ENCODE data around the gene CELF4. TPM values are rescaled to one million over a fixed set of nuclear protein-coding genes. Genes with fewer than 3 reads are reported as not detected.

The CELF4 gene
- total RNA-seq, 1 experiment from 2014 or later: not detected

DNA sequence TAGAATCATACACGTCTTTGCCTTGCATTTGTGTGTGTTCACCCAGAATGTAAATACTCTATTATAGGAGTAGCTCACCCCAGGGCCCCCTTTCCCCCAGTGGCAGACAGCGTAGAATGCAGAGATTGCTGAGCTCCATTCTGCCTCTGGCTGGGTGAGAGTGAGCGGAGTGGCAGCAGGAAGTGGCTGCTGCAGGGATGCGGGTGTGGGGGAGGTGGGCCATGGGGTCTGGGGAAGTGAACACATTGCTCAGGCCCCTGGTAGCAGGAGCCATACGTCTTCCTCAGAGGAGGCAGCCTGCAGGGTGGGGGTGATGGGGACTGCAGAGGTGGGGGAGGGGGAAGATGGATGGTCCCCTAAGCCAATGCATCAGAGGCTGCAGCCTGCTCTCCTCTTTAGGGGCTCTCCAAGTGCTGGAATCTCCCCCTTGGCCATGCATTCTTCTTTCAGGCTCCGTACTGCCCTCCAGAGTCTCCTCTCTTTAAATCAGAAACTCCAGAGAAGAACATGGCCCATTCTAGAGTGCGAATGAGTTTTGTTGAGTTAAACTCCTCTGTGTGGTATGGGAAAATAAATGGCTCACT is 72.2 kb downstream of the CELF4 start:
- in situ Hi-C loops (cut with HindIII; ENCODE audit: low pct_unique_long_range_greater_than_20kb, low sequenced_read_pairs): no loop called here

GRCh38 chr18:37492952-37493351 is 72.6 kb downstream of the CELF4 start:
- Histone ChIP-seq H3K36me3 (ENCODE audit: control insufficient read depth, insufficient read depth, low read length) (no peaks in the 10 kb centered on the region), H3K4me3 (ENCODE audit: low read depth in 2 of 2, low read length in 2 of 2) (no peak overlapping the region), H3K9me3 (ENCODE audit: control insufficient read depth, insufficient read depth, low read depth, low read length) (no peaks in the 10 kb centered on the region), H3K4me1 (ENCODE audit: control insufficient read depth, insufficient read depth, low read length) (no peaks in the 10 kb centered on the region), H3K27ac (ENCODE audit: low read length) (no peak overlapping the region), H3K27me3 (ENCODE audit: control insufficient read depth, insufficient read depth, low read length) (no peaks in the 10 kb centered on the region; the same call in 1 of the 2 replicates)
- ChIA-PET POLR2A (no interaction called here), CTCF (no interaction called here)
- DNase-seq (ENCODE audit: low read depth, low spot score) (no peak), ATAC-seq (no peak)
- in situ Hi-C loops (cut with HindIII; ENCODE audit: low pct_unique_long_range_greater_than_20kb, low sequenced_read_pairs) (no loop called here), intact Hi-C loops (cut with micrococcal nuclease; ENCODE audit: unreplicated experiment) (no loop called here)
- TF ChIP-seq, protein P1, sequence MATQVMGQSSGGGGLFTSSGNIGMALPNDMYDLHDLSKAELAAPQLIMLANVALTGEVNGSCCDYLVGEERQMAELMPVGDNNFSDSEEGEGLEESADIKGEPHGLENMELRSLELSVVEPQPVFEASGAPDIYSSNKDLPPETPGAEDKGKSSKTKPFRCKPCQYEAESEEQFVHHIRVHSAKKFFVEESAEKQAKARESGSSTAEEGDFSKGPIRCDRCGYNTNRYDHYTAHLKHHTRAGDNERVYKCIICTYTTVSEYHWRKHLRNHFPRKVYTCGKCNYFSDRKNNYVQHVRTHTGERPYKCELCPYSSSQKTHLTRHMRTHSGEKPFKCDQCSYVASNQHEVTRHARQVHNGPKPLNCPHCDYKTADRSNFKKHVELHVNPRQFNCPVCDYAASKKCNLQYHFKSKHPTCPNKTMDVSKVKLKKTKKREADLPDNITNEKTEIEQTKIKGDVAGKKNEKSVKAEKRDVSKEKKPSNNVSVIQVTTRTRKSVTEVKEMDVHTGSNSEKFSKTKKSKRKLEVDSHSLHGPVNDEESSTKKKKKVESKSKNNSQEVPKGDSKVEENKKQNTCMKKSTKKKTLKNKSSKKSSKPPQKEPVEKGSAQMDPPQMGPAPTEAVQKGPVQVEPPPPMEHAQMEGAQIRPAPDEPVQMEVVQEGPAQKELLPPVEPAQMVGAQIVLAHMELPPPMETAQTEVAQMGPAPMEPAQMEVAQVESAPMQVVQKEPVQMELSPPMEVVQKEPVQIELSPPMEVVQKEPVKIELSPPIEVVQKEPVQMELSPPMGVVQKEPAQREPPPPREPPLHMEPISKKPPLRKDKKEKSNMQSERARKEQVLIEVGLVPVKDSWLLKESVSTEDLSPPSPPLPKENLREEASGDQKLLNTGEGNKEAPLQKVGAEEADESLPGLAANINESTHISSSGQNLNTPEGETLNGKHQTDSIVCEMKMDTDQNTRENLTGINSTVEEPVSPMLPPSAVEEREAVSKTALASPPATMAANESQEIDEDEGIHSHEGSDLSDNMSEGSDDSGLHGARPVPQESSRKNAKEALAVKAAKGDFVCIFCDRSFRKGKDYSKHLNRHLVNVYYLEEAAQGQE (IDR thresholded peaks at IDR 0.05; ENCODE audit: insufficient read depth in 1 of 2, low read depth in 2 of 2, low read length in 1 of 2): no peak
- TF ChIP-seq POLR2AphosphoS5 (IDR thresholded peaks at IDR 0.05; ENCODE audit: low read depth, low read length): no peak
- no peak for TF ChIP-seq SIN3A (IDR thresholded peaks at IDR 0.05; ENCODE audit: borderline replicate concordance, insufficient read depth, low read depth, low read length)
- BruUV-seq (replicated peaks): no TSS peak

More for the DNA sequence above, 72.2 kb downstream of the CELF4 start:
- no peaks in the 10 kb centered on the region for H3K4me1 ChIP-seq (ENCODE audit: control insufficient read depth, insufficient read depth, low read length)
- intact Hi-C loops (cut with micrococcal nuclease; ENCODE audit: unreplicated experiment): no loop called here
- TF ChIP-seq, protein P1 (IDR thresholded peaks at IDR 0.05; ENCODE audit: insufficient read depth in 1 of 2, low read depth in 2 of 2, low read length in 1 of 2): no peak
- TF ChIP-seq SIN3A (IDR thresholded peaks at IDR 0.05; ENCODE audit: borderline replicate concordance, insufficient read depth, low read depth, low read length) (no peak), TCF7L2 (IDR thresholded peaks at IDR 0.05; ENCODE audit: low read depth, low read length) (no peak), CTCF (IDR thresholded peaks at IDR 0.05) (no peak), POLR2AphosphoS5 (IDR thresholded peaks at IDR 0.05; ENCODE audit: low read depth, low read length) (no peak)
- ATAC-seq (no peak), DNase-seq (ENCODE audit: low read depth, low spot score) (no peak)
- H3K4me3 ChIP-seq (ENCODE audit: low read depth in 2 of 2, low read length in 2 of 2): no peak overlapping the region
- H3K27ac ChIP-seq (ENCODE audit: low read length): no peak overlapping the region
- no peaks in the 10 kb centered on the region; the same call in 1 of the 2 replicates for H3K27me3 ChIP-seq (ENCODE audit: control insufficient read depth, insufficient read depth, low read length)
- ChIA-PET POLR2A (no interaction called here), CTCF (no interaction called here)
- H3K9me3 ChIP-seq (ENCODE audit: control insufficient read depth, insufficient read depth, low read depth, low read length): no peaks in the 10 kb centered on the region
- no TSS peak for BruUV-seq (replicated peaks)
- H3K36me3 ChIP-seq (ENCODE audit: control insufficient read depth, insufficient read depth, low read length): no peaks in the 10 kb centered on the region
